ENCODE results near the gene GSTT2. TPM values are rescaled to one million over a fixed set of nuclear protein-coding genes. Genes with fewer than 3 reads are reported as not detected.

Gene GSTT2
- total and polyA plus RNA-seq, 2 experiments from 2014 or later, result 0.44 TPM; not detected in 1

DNA sequence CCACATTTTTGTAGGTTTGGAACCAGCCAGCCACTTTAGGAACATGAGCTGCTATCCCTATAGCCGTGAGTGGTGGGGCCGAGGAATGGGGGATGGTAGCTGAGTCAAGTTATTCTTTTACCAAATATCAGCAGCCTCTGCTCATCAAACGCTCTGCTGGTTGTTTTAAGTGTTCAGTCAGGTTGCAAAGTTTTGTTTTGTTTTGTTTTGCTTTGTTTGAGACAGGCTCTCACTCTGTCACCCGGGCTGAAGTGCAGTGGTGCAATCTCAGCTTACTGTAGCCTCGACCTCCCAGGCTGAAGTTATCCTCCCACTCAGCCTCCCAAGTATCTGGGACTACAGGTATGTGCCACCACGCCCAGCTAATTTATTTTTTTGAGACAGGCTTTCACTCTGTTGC, 45.5 kb downstream of the GSTT2 start:
- H3K36me3 ChIP-seq (ENCODE audit: insufficient read depth), result no peaks in the 10 kb centered on the region
- no peaks in the 10 kb centered on the region for H3K4me1 ChIP-seq (ENCODE audit: insufficient read depth)
- H3K4me3 ChIP-seq, result no peak overlapping the region
- TF ChIP-seq, protein P1, sequence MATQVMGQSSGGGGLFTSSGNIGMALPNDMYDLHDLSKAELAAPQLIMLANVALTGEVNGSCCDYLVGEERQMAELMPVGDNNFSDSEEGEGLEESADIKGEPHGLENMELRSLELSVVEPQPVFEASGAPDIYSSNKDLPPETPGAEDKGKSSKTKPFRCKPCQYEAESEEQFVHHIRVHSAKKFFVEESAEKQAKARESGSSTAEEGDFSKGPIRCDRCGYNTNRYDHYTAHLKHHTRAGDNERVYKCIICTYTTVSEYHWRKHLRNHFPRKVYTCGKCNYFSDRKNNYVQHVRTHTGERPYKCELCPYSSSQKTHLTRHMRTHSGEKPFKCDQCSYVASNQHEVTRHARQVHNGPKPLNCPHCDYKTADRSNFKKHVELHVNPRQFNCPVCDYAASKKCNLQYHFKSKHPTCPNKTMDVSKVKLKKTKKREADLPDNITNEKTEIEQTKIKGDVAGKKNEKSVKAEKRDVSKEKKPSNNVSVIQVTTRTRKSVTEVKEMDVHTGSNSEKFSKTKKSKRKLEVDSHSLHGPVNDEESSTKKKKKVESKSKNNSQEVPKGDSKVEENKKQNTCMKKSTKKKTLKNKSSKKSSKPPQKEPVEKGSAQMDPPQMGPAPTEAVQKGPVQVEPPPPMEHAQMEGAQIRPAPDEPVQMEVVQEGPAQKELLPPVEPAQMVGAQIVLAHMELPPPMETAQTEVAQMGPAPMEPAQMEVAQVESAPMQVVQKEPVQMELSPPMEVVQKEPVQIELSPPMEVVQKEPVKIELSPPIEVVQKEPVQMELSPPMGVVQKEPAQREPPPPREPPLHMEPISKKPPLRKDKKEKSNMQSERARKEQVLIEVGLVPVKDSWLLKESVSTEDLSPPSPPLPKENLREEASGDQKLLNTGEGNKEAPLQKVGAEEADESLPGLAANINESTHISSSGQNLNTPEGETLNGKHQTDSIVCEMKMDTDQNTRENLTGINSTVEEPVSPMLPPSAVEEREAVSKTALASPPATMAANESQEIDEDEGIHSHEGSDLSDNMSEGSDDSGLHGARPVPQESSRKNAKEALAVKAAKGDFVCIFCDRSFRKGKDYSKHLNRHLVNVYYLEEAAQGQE (IDR thresholded peaks at IDR 0.05; ENCODE audit: unreplicated experiment), result no peak
- TF ChIP-seq POLR2AphosphoS5 (IDR thresholded peaks at IDR 0.05; ENCODE audit: low read depth) (no peak), STAT1 (IDR thresholded peaks at IDR 0.05; ENCODE audit: unreplicated experiment) (no peak), ZNF331 (CRISPR knock-in tag; IDR thresholded peaks at IDR 0.05; ENCODE audit: low read depth) (no peak), EZH2 (IDR thresholded peaks at IDR 0.05; ENCODE audit: low read depth, unreplicated experiment) (no peak), CREB1 (CRISPR knock-in tag; IDR thresholded peaks at IDR 0.05; ENCODE audit: low read depth) (no peak), JUNB (IDR thresholded peaks at IDR 0.05; ENCODE audit: unreplicated experiment) (no peak)
- TF ChIP-seq, protein P2, sequence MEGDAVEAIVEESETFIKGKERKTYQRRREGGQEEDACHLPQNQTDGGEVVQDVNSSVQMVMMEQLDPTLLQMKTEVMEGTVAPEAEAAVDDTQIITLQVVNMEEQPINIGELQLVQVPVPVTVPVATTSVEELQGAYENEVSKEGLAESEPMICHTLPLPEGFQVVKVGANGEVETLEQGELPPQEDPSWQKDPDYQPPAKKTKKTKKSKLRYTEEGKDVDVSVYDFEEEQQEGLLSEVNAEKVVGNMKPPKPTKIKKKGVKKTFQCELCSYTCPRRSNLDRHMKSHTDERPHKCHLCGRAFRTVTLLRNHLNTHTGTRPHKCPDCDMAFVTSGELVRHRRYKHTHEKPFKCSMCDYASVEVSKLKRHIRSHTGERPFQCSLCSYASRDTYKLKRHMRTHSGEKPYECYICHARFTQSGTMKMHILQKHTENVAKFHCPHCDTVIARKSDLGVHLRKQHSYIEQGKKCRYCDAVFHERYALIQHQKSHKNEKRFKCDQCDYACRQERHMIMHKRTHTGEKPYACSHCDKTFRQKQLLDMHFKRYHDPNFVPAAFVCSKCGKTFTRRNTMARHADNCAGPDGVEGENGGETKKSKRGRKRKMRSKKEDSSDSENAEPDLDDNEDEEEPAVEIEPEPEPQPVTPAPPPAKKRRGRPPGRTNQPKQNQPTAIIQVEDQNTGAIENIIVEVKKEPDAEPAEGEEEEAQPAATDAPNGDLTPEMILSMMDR (conservative IDR thresholded peaks at IDR 0.05; ENCODE audit: low read depth in 2 of 2), result no peak
- TF ChIP-seq, protein P3, sequence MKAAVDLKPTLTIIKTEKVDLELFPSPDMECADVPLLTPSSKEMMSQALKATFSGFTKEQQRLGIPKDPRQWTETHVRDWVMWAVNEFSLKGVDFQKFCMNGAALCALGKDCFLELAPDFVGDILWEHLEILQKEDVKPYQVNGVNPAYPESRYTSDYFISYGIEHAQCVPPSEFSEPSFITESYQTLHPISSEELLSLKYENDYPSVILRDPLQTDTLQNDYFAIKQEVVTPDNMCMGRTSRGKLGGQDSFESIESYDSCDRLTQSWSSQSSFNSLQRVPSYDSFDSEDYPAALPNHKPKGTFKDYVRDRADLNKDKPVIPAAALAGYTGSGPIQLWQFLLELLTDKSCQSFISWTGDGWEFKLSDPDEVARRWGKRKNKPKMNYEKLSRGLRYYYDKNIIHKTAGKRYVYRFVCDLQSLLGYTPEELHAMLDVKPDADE (IDR thresholded peaks at IDR 0.05), result no peak
- no peak for DNase-seq (ENCODE audit: low spot score)
- no peak overlapping the region for H3K27ac ChIP-seq (ENCODE audit: low read depth)
- no peak overlapping the region for H2AFZ ChIP-seq
- peaks cover 2% of the 10 kb centered on the region; the same call in 1 of the 3 replicates for H3K36me3 Mint-ChIP-seq (ENCODE audit: low read depth)
- peaks cover 6% of the 10 kb centered on the region; the same call in 2 of the 3 replicates for H3K4me1 Mint-ChIP-seq
- peak; percentile 34; the same call in 1 of the 3 replicates for ATAC-seq
- no peaks in the 10 kb centered on the region for H3K27me3 ChIP-seq (ENCODE audit: insufficient read depth)
- H3K4me3 Mint-ChIP-seq, result no peak overlapping the region
- H3F3A ChIP-seq (replicated peaks; ENCODE audit: low read depth), result no peaks in the 10 kb centered on the region
- peaks cover 60% of the 10 kb centered on the region for H3K79me2 ChIP-seq (replicated peaks; ENCODE audit: insufficient read depth)
- no peak overlapping the region for H3K4me2 ChIP-seq
- H3K27me3 Mint-ChIP-seq (ENCODE audit: insufficient read depth, low read depth, poor library complexity), result peaks cover 5% of the 10 kb centered on the region
- no peaks in the 10 kb centered on the region for H3K9me2 ChIP-seq (ENCODE audit: insufficient read depth)
- H4K20me1 ChIP-seq (replicated peaks; ENCODE audit: insufficient read depth), result peaks cover 5% of the 10 kb centered on the region; the same call in 1 of the 2 replicates
- no peaks in the 10 kb centered on the region; the same call in 2 of the 3 replicates for H3K9me3 Mint-ChIP-seq
- no peak overlapping the region for H3K27ac Mint-ChIP-seq

DNA sequence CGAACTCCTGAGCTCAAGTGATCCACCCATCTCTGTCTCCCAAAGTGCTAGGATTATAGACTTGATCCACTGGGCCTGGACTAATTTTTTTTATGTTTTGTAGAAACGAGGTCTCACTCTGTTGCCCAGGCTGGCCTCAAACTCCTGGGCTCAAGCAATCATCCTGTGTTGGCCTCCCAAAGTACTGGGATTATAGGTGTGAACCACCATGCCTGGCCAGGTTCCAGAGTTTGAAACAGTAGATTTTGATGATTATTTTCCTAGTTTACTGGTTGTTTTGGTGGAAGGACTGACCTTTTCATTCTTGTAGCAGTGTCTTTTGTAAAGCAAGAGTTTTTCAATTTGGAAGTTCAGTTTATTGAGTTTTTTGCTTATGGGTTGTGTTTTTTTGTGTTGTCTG, 46.1 kb downstream of the GSTT2 start:
- Mint-ChIP-seq H3K9me3 (no peaks in the 10 kb centered on the region; the same call in 2 of the 3 replicates), H3K27ac (no peak overlapping the region), H3K4me1 (peaks cover 6% of the 10 kb centered on the region; the same call in 2 of the 3 replicates), H3K36me3 (ENCODE audit: low read depth) (no peaks in the 10 kb centered on the region), H3K4me3 (no peak overlapping the region), H3K27me3 (ENCODE audit: insufficient read depth, low read depth, poor library complexity) (peaks cover 5% of the 10 kb centered on the region)
- H3K36me3 ChIP-seq (ENCODE audit: insufficient read depth), result no peaks in the 10 kb centered on the region
- no peak overlapping the region for H3K4me3 ChIP-seq
- no peak for ATAC-seq
- H4K20me1 ChIP-seq (replicated peaks; ENCODE audit: insufficient read depth), result peaks cover 11% of the 10 kb centered on the region; the same call in 1 of the 2 replicates
- H3F3A ChIP-seq (replicated peaks; ENCODE audit: low read depth), result no peaks in the 10 kb centered on the region
- no peak for DNase-seq (ENCODE audit: low spot score)
- peaks cover 56% of the 10 kb centered on the region for H3K79me2 ChIP-seq (replicated peaks; ENCODE audit: insufficient read depth)
- H3K4me2 ChIP-seq, result no peak overlapping the region
- no peaks in the 10 kb centered on the region for H3K9me2 ChIP-seq (ENCODE audit: insufficient read depth)
- H3K4me1 ChIP-seq (ENCODE audit: insufficient read depth), result no peaks in the 10 kb centered on the region
- no peak overlapping the region for H3K27ac ChIP-seq (ENCODE audit: low read depth)
- H3K27me3 ChIP-seq (ENCODE audit: insufficient read depth), result no peaks in the 10 kb centered on the region
- H2AFZ ChIP-seq, result no peak overlapping the region
- no peak for TF ChIP-seq ZNF331 (CRISPR knock-in tag; IDR thresholded peaks at IDR 0.05; ENCODE audit: low read depth)
- TF ChIP-seq JUNB (IDR thresholded peaks at IDR 0.05; ENCODE audit: unreplicated experiment), result no peak
- TF ChIP-seq ZNF114 (CRISPR knock-in tag; IDR thresholded peaks at IDR 0.05), result no peak
- no peak for TF ChIP-seq EZH2phosphoT487 (IDR thresholded peaks at IDR 0.05; ENCODE audit: unreplicated experiment)
- TF ChIP-seq STAT1 (IDR thresholded peaks at IDR 0.05; ENCODE audit: unreplicated experiment), result no peak
- TF ChIP-seq, protein P2 (conservative IDR thresholded peaks at IDR 0.05; ENCODE audit: low read depth in 2 of 2), result no peak
- no peak for TF ChIP-seq NANOG (IDR thresholded peaks at IDR 0.05; ENCODE audit: borderline replicate concordance)
- TF ChIP-seq POLR2AphosphoS5 (IDR thresholded peaks at IDR 0.05; ENCODE audit: low read depth), result no peak
- TF ChIP-seq CREB1 (CRISPR knock-in tag; IDR thresholded peaks at IDR 0.05; ENCODE audit: low read depth), result no peak

All from GM23338 (cell line).